Nephron (organoid): Measurements from ENCODE around the gene PRKG1.

Experiments
- H3K27ac Mint-ChIP-seq, 3 experiments: 2 replicates each; pipeline ENCODE4 v1.8.0; 2020; ENCODE audit warnings: mixed read lengths in 3 of 3, mild to moderate bottlenecking in 2 of 3, moderate library complexity in 1 of 3
- H3K27me3 Mint-ChIP-seq: 2 replicates; pipeline ENCODE4 v1.8.0; 2021; ENCODE audit warnings: low read depth, mild to moderate bottlenecking, moderate library complexity, mixed read lengths
- H3K36me3 Mint-ChIP-seq: 2 replicates; pipeline ENCODE4 v1.8.0; 2020; ENCODE audit warnings: low read depth, mixed read lengths
- H3K4me1 Mint-ChIP-seq: 2 replicates; pipeline ENCODE4 v1.8.0; 2020; ENCODE audit warnings: mixed read lengths
- H3K4me3 Mint-ChIP-seq, 3 experiments: 2 replicates each; pipeline ENCODE4 v1.8.0; 2020; ENCODE audit warnings: mild to moderate bottlenecking in 3 of 3, mixed read lengths in 3 of 3, moderate library complexity in 2 of 3
- H3K9me3 Mint-ChIP-seq: 2 replicates; pipeline ENCODE4 v1.8.0; 2020; ENCODE audit warnings: mixed read lengths
- TF ChIP-seq, protein P1 (sequence below), 3 experiments: fragments of 200-600 bp; sonication (generic); IDR thresholded peaks; one replicate each; pipeline ENCODE4 v1.5.0; 2021; ENCODE audit warnings: antibody characterized with exemption in 3 of 3; ENCODE audit not compliant: unreplicated experiment in 3 of 3

The PRKG1 gene

DNA sequence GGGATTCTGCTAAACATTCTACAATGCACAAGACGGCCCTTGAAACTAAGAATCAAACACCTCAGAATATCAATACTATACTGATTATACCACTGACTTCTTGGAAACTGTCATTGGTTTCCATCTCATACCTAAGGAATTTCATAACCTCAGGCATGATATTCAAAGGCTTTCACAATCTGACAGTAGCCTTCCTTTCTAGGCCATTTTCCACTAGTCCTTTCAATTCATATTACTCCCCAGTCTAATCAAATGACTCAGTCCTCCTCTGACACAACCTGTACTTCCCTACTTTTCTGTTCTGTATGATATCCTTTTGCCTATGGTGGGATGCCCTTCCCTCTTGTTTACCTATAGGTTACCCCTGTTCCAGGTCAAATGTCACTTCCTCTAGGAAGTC lies 576.8 kb downstream of the PRKG1 start:
- Mint-ChIP-seq H3K36me3 (no peaks in the 10 kb centered on the region), H3K4me3 (no peak overlapping the region), H3K9me3 (no peaks in the 10 kb centered on the region), H3K27me3 (no peaks in the 10 kb centered on the region), H3K4me1 (peaks cover 34% of the 10 kb centered on the region), H3K27ac (no peak overlapping the region)
- TF ChIP-seq, protein P1, sequence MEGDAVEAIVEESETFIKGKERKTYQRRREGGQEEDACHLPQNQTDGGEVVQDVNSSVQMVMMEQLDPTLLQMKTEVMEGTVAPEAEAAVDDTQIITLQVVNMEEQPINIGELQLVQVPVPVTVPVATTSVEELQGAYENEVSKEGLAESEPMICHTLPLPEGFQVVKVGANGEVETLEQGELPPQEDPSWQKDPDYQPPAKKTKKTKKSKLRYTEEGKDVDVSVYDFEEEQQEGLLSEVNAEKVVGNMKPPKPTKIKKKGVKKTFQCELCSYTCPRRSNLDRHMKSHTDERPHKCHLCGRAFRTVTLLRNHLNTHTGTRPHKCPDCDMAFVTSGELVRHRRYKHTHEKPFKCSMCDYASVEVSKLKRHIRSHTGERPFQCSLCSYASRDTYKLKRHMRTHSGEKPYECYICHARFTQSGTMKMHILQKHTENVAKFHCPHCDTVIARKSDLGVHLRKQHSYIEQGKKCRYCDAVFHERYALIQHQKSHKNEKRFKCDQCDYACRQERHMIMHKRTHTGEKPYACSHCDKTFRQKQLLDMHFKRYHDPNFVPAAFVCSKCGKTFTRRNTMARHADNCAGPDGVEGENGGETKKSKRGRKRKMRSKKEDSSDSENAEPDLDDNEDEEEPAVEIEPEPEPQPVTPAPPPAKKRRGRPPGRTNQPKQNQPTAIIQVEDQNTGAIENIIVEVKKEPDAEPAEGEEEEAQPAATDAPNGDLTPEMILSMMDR (IDR thresholded peaks at IDR 0.05; ENCODE audit: unreplicated experiment in 3 of 3): no peak

DNA sequence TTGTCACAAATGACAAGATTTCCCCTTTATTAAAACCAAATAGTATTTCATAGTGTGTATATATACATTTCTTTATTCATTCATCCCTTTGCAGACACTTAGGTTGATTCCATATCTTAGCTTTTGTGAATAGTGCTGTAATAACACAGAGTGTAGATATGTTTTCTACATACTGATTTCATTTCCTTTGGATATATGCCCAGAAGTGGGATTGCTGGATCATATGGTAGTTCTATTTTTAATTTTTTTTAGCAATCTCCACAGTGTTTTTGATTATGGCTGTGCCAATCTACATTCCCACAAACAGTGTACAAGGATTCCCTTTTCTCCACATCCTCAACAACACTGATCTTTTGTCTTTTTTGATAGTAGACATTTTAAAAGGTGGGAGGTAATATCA lies 578.7 kb downstream of the PRKG1 start:
- Mint-ChIP-seq H3K4me3 (no peak overlapping the region), H3K27me3 (no peaks in the 10 kb centered on the region), H3K27ac (peak overlapping the region; percentile 24 to 83 (median 40)), H3K4me1 (peaks cover 54% of the 10 kb centered on the region), H3K36me3 (no peaks in the 10 kb centered on the region), H3K9me3 (no peaks in the 10 kb centered on the region)
- TF ChIP-seq, protein P1 (IDR thresholded peaks at IDR 0.05; ENCODE audit: unreplicated experiment in 3 of 3): no peak

DNA sequence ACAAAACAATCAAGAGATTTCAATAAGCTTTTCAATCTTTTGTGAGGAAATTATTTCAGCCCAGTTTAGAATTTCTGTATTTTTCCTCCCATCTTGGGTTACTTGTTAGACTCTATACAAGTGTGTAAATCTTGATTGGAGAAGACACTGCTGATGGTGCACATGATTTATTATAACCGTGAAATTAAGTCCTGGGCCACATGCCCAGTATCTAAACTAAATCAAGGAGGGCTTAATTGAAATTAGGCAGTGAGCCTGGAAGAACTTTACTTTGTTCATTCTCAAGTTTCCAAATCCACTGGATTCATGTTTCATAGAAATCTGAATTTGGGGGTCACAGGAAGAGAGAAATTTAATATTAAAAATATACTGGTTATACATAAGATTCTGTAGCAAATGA lies 580.6 kb downstream of the PRKG1 start:
- Mint-ChIP-seq H3K27me3 (no peaks in the 10 kb centered on the region), H3K27ac (peak overlapping the region; percentile 60 to 83 (median 73)), H3K4me3 (no peak overlapping the region), H3K36me3 (no peaks in the 10 kb centered on the region), H3K4me1 (peaks cover 68% of the 10 kb centered on the region), H3K9me3 (no peaks in the 10 kb centered on the region)
- TF ChIP-seq, protein P1 (IDR thresholded peaks at IDR 0.05; ENCODE audit: unreplicated experiment in 3 of 3): no peak

DNA sequence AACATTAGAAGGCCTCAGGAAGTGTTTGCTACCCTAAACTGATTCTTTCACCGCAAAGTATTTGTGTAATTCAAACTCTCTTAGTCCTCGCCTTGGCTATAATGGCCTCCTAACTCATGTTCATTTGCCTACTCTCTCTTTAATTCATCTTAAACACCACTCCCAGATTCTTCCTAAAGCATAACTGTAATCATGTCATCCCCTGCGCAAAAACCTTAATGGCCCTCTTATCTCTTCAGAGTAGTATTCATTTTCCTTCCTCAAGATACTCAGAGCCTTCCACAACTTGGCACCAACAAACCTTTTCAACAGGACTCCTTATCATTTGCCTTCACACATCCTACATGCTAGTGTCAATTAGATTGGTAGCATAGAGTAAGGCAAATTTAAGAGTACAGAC lies 582.2 kb downstream of the PRKG1 start:
- H3K27ac Mint-ChIP-seq: peak overlapping the region; percentile 3 to 83 (median 41)
- H3K27me3 Mint-ChIP-seq: no peaks in the 10 kb centered on the region
- TF ChIP-seq, protein P1 (IDR thresholded peaks at IDR 0.05; ENCODE audit: unreplicated experiment in 3 of 3): no peak
- H3K9me3 Mint-ChIP-seq: no peaks in the 10 kb centered on the region
- H3K4me1 Mint-ChIP-seq: peaks cover 68% of the 10 kb centered on the region
- no peak overlapping the region for H3K4me3 Mint-ChIP-seq
- no peaks in the 10 kb centered on the region for H3K36me3 Mint-ChIP-seq

DNA sequence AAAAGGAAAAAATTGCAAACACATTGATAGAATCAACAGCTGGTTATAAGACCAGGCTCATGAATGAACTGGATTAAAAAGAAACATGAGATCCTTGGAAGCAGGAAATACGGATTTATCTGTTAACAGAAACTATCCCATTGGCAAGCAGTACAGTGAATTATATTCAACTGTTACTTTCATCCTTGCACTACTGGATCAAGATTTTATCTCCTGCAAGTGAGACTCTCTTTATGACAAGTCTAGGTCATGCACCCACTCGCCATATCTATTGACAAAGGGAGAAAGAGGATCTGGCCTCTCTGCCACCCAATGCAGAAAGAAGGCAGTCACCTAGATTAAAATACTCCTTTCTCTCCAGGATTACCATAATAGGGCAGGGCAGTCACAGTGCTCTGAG lies 583.7 kb downstream of the PRKG1 start:
- Mint-ChIP-seq H3K4me1 (peaks cover 63% of the 10 kb centered on the region), H3K4me3 (peak overlapping the region in 1 of 3 experiments; percentile 15), H3K9me3 (no peaks in the 10 kb centered on the region), H3K27ac (peak overlapping the region; percentile 81 to 90 (median 83)), H3K36me3 (no peaks in the 10 kb centered on the region), H3K27me3 (no peaks in the 10 kb centered on the region)
- TF ChIP-seq, protein P1 (IDR thresholded peaks at IDR 0.05; ENCODE audit: unreplicated experiment in 3 of 3): no peak

DNA sequence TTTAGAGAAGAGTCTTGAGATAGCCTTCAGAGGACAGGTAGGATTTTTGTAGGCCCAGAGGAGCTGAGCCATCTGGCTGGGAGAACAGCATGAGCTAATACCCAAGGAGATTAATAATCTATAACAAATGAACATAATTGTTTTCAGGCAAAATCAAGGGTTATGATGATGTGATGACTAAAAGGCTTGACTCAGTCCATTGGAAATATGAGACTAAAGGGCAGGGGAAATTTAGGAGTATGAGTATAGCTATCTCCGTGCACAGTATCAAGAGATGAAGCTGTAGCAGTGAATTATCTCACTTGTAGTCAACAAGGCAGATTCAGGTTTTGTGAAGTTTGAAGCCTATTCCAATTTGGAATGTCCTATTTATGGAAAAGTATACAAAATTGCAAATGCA lies 585.1 kb downstream of the PRKG1 start:
- no peaks in the 10 kb centered on the region for H3K36me3 Mint-ChIP-seq
- H3K27me3 Mint-ChIP-seq: no peaks in the 10 kb centered on the region
- H3K4me3 Mint-ChIP-seq: no peak overlapping the region
- peak overlapping the region in 1 of 3 experiments; percentile 83 for H3K27ac Mint-ChIP-seq
- peaks cover 51% of the 10 kb centered on the region for H3K4me1 Mint-ChIP-seq
- H3K9me3 Mint-ChIP-seq: no peaks in the 10 kb centered on the region
- TF ChIP-seq, protein P1 (IDR thresholded peaks at IDR 0.05; ENCODE audit: unreplicated experiment in 3 of 3): no peak
